K562 (cell line): ENCODE measurements around the gene ELK1. TPM values are rescaled to one million over a fixed set of nuclear protein-coding genes. Genes with fewer than 3 reads are reported as not detected.

Experiments
- ARHGAP35 ChIP-seq: fragments of 450-650 bp; IDR thresholded peaks from 2 replicates; pipeline ENCODE4 v1.6.1; 2018; ENCODE audit not compliant: partially characterized antibody
- ATF7 ChIP-seq: fragments of 450-650 bp; IDR thresholded peaks from 2 replicates; pipeline ENCODE4 v1.7.1; 2014; ENCODE audit warnings: mild to moderate bottlenecking, moderate library complexity
- BRD4 ChIP-seq: fragments of 200-600 bp; sonication (generic); IDR thresholded peaks from 2 replicates; pipeline ENCODE4 v1.6.1; 2017; ENCODE audit warnings: inconsistent platforms
- BRF2 ChIP-seq: IDR thresholded peaks from 3 replicates; pipeline ENCODE4 v1.6.1; 2011; ENCODE audit warnings: borderline replicate concordance, mild to moderate bottlenecking; ENCODE audit not compliant: insufficient read length, insufficient read depth
- C11orf30 ChIP-seq: fragments of 450-650 bp; IDR thresholded peaks from 2 replicates; pipeline ENCODE4 v1.6.1; 2016; ENCODE audit warnings: low read depth, mild to moderate bottlenecking
- DDX20 ChIP-seq: fragments of 450-650 bp; IDR thresholded peaks from 2 replicates; pipeline ENCODE4 v1.6.1; 2016; ENCODE audit warnings: missing genetic modification characterization, low read depth, mild to moderate bottlenecking, missing compliant biosample characterization, moderate library complexity
- DMBX1 ChIP-seq: fragments of 250-450 bp; sonication (Bioruptor Pico); IDR thresholded peaks from 2 replicates; pipeline ENCODE4 v1.8.0; 2022; ENCODE audit warnings: inconsistent platforms, mild to moderate bottlenecking, moderate library complexity, borderline replicate concordance
- E2F5 ChIP-seq: sonication (generic); formaldehyde crosslinking; IDR thresholded peaks from 2 replicates; pipeline ENCODE4 v1.8.0; 2022; ENCODE audit warnings: mild to moderate bottlenecking, missing genetic modification reagents
- EP300 ChIP-seq: IDR thresholded peaks from 2 replicates; pipeline ENCODE4 v1.6.1; 2012; ENCODE audit warnings: low read length, improper control_type of control experiment
- ETV1 ChIP-seq: fragments of 450-650 bp; conservative IDR thresholded peaks from 2 replicates; pipeline ENCODE4 v1.6.1; 2016; ENCODE audit warnings: missing genetic modification characterization, control low read depth, low read depth, missing compliant biosample characterization
- FOXA1 ChIP-seq: fragments of 450-650 bp; IDR thresholded peaks from 2 replicates; pipeline ENCODE4 v1.6.1; 2016; ENCODE audit warnings: mild to moderate bottlenecking, borderline replicate concordance
- FOXK1 ChIP-seq: sonication (generic); formaldehyde crosslinking; IDR thresholded peaks from 2 replicates; pipeline ENCODE4 v1.8.0; 2022; ENCODE audit warnings: missing genetic modification reagents, mild to moderate bottlenecking, borderline replicate concordance
- GABPB1 ChIP-seq: sonication (generic); formaldehyde crosslinking; IDR thresholded peaks from 2 replicates; pipeline ENCODE4 v1.8.0; 2022; ENCODE audit warnings: mild to moderate bottlenecking, missing genetic modification reagents
- HNRNPH1 ChIP-seq: fragments of 200-400 bp; formaldehyde crosslinking; optimal IDR thresholded peaks from 2 replicates; pipeline ENCODE3; 2017; ENCODE audit warnings: low read depth, mild to moderate bottlenecking, low read length, moderate library complexity
- MAFF ChIP-seq: IDR thresholded peaks from 2 replicates; pipeline ENCODE4 v1.6.1; 2012; ENCODE audit warnings: low read length, improper control_type of control experiment
- MAFK ChIP-seq: IDR thresholded peaks from 2 replicates; pipeline ENCODE4 v1.6.1; 2011; ENCODE audit warnings: low read length, improper control_type of control experiment
- MECOM ChIP-seq: fragments of 250-450 bp; sonication (Bioruptor Pico); IDR thresholded peaks from 2 replicates; pipeline ENCODE4 v1.8.0; 2022; ENCODE audit warnings: inconsistent platforms
- NFE2 ChIP-seq: IDR thresholded peaks from 2 replicates; pipeline ENCODE4 v1.6.1; 2014; ENCODE audit warnings: antibody characterized with exemption, low read depth
- NFIC ChIP-seq: fragments of 450-650 bp; IDR thresholded peaks from 2 replicates; pipeline ENCODE4 v1.6.1; 2017; ENCODE audit warnings: mild to moderate bottlenecking, inconsistent platforms
- RBFOX2 ChIP-seq: fragments of 200-400 bp; formaldehyde crosslinking; IDR thresholded peaks from 2 replicates; pipeline ENCODE4 v1.6.1; 2017; ENCODE audit warnings: low read depth, mild to moderate bottlenecking, low read length, moderate library complexity
- SAFB2 ChIP-seq: fragments of 200-400 bp; formaldehyde crosslinking; IDR thresholded peaks from 2 replicates; pipeline ENCODE4 v1.6.1; 2018; ENCODE audit warnings: borderline replicate concordance, low read length, low read depth, moderate library complexity; ENCODE audit not compliant: severe bottlenecking
- SAP30 ChIP-seq: fragments of 200-600 bp; sonication (generic); IDR thresholded peaks from 2 replicates; pipeline ENCODE4 v1.6.1; 2012; ENCODE audit warnings: borderline replicate concordance, low read depth, mild to moderate bottlenecking, moderate library complexity, low read length, control low read depth, inconsistent platforms; ENCODE audit not compliant: insufficient read depth, poor library complexity, severe bottlenecking
- TCF3 ChIP-seq: sonication (generic); formaldehyde crosslinking; IDR thresholded peaks from 2 replicates; pipeline ENCODE4 v1.4.0; 2020; ENCODE audit warnings: mild to moderate bottlenecking, missing genetic modification reagents
- ZNF124 ChIP-seq: sonication (generic); formaldehyde crosslinking; IDR thresholded peaks from 2 replicates; pipeline ENCODE4 v1.8.1; 2022; ENCODE audit warnings: missing genetic modification reagents
- ZNF354B ChIP-seq: fragments of 250-450 bp; sonication (Bioruptor Pico); IDR thresholded peaks from 2 replicates; pipeline ENCODE4 v1.4.0; 2020
- ZNF436 ChIP-seq: fragments of 250-450, 450-650 bp; sonication (Bioruptor Pico); formaldehyde crosslinking; IDR thresholded peaks from 2 replicates; pipeline ENCODE4 v1.7.0; 2020; ENCODE audit warnings: mild to moderate bottlenecking
- ZNF75A ChIP-seq: fragments of 450-650 bp; formaldehyde crosslinking; IDR thresholded peaks from 2 replicates; pipeline ENCODE4 v1.4.0; 2020; ENCODE audit warnings: mild to moderate bottlenecking
- ZNF76 ChIP-seq: fragments of 250-450 bp; sonication (Bioruptor Pico); IDR thresholded peaks from 2 replicates; pipeline ENCODE4 v1.4.0; 2020; ENCODE audit warnings: mild to moderate bottlenecking, moderate library complexity, borderline replicate concordance
- polyA plus RNA-seq, 8 experiments: library from polyadenylated mRNA; depleted of rRNA in 4 of 8; stranded (reverse) in 5 of 8; unstranded in 3 of 8; fragments of >200 nt; fragmentation: Nextera tagmentation in 2 of 8; fragmentation: Illumina TruSeq in 1 of 8; extraction: Ambion mirVana in 2 of 8; extraction: Trizol in 1 of 8; gene quantifications; 2 replicates each; pipeline versions ENCODE4 v1.2.1 to v1.2.3, GENCODE V29; 2011 to 2014; ENCODE audit warnings: inconsistent platforms in 1 of 8, missing spikeins in 1 of 8
- total RNA-seq, 7 experiments: library from RNA; depleted of rRNA in 6 of 7; stranded (reverse); fragments of >200 nt in 6 of 7; fragmentation: Illumina TruSeq in 2 of 7; extraction: Trizol in 2 of 7; gene quantifications; 2 replicates each; pipeline versions ENCODE4 v1.2.1 to v1.2.3, GENCODE V29; 2011 to 2021; ENCODE audit warnings: low replicate concordance in 1 of 7

Gene ELK1
- total and polyA plus RNA-seq, 9 of the 15 experiments (the other 6 are each of a cell fraction or from before 2014, with no cell fraction given) = 4.4 to 74.9 (median 26.5) TPM

GRCh38 chrX:47608130-47608810 is 42.1 kb downstream of the ELK1 start (continued):
- TF ChIP-seq E2F5 (no peak), EP300 (peak; percentile 27; the same call in 1 of the 2 replicates), BRF2 (no peak), NFIC (peak; percentile 8; the same call in 1 of the 2 replicates), HNRNPH1 (no peak), MECOM (CRISPR knock-in tag) (no peak), TCF3 (CRISPR knock-in tag) (no peak), ETV1 (0 out of 2 replicates have a peak, but pooled peaks have one; percentile 40), SAFB2 (no peak), SAP30 (no peak), ZNF436 (no peak), MAFF (0 out of 2 replicates have a peak, but pooled peaks have one; percentile 5), ZNF76 (no peak), ZNF75A (CRISPR knock-in tag) (no peak), MAFK (peak; percentile 28; the same call in 1 of the 2 replicates), NFE2 (peak; percentile 86), DDX20 (tag) (no peak), GABPB1 (CRISPR knock-in tag) (0 out of 2 replicates have a peak, but pooled peaks have one; percentile 24), C11orf30 (peak; percentile 83), ZNF124 (CRISPR knock-in tag) (no peak), DMBX1 (CRISPR knock-in tag) (no peak), RBFOX2 (no peak), BRD4 (no peak), ZNF354B (CRISPR knock-in tag) (no peak), FOXA1 (no peak), FOXK1 (CRISPR knock-in tag) (no peak), ARHGAP35 (no peak), ATF7 (no peak)
